HL-60 (cell line): ENCODE measurements around the gene CHD9.

ENCODE experiments used
- DNase-seq, 2 experiments: peaks; one replicate each; pipeline ENCODE4 v3.0.0-alpha.2; 2010 to 2020; ENCODE audit warnings: low read depth in 1 of 2, low spot score in 1 of 2
- H3K27ac ChIP-seq: fragments of 250-450 bp; sonication (Bioruptor Pico); replicated peaks from 2 replicates; pipeline ENCODE4 v1.5.1; 2020; ENCODE audit warnings: mild to moderate bottlenecking, moderate library complexity
- H3K27me3 ChIP-seq: fragments of 250-450 bp; sonication (Bioruptor Pico); 2 replicates; pipeline ENCODE4 v1.5.1; 2021; ENCODE audit warnings: mild to moderate bottlenecking, moderate library complexity; ENCODE audit not compliant: insufficient read depth, poor library complexity, severe bottlenecking
- H3K4me3 ChIP-seq: replicated peaks from 2 replicates; pipeline ENCODE4 v1.5.1; 2011; ENCODE audit warnings: mild to moderate bottlenecking, control low read depth, low read length; ENCODE audit not compliant: insufficient read depth
- GABPA ChIP-seq: IDR thresholded peaks from 2 replicates; pipeline ENCODE4 v1.6.1; 2012; ENCODE audit warnings: low read depth
- POLR2AphosphoS5 ChIP-seq: IDR thresholded peaks from 2 replicates; pipeline ENCODE4 v1.6.1; 2012; ENCODE audit warnings: low read depth
- SPI1 ChIP-seq: IDR thresholded peaks from 2 replicates; pipeline ENCODE4 v1.6.1; 2012; ENCODE audit warnings: low read depth, mild to moderate bottlenecking, borderline replicate concordance
- TF ChIP-seq, protein P1 (sequence below): IDR thresholded peaks from 2 replicates; pipeline ENCODE4 v1.6.1; 2012; ENCODE audit warnings: low read depth; ENCODE audit not compliant: insufficient replicate concordance
- TF ChIP-seq, protein P2 (sequence below): IDR thresholded peaks from one replicate; pipeline ENCODE4 v1.5.1; 2011; ENCODE audit warnings: low read length, control low read depth, inconsistent platforms; ENCODE audit not compliant: insufficient read depth

The CHD9 gene

DNA sequence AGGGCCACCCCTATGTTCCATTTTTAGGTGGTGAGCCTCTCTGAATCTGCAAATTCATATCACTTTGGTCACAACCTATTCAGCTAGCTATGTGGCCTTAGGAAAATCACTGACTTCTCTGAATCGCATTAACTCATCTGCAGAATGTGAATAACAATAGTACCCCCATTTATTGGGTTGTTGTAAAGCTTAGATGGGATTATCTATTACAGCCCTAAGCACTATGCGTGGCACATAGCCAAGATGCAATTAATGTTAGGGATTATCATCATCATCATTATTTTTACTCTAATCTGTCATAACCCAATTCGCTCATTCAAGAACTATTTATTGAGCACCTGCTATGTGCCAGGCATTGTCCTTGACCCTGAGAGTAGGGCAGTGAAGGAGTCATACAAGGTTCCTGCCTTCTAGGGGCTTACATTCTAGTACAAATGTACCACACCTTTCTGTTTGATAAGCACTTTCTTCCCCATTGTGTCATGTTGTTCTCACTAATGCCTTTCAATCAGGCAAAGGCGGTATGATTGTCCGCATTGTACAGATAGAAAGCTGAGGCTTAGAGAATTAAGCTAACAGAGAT is 38.5 kb downstream of the CHD9 start:
- DNase-seq = no peak
- Histone ChIP-seq H3K27ac (peak overlapping the region; percentile 42), H3K27me3 (no peaks in the 10 kb centered on the region), H3K4me3 (no peak overlapping the region)
- TF ChIP-seq SPI1 = no peak
- no peak for TF ChIP-seq POLR2AphosphoS5
- TF ChIP-seq, protein P1, sequence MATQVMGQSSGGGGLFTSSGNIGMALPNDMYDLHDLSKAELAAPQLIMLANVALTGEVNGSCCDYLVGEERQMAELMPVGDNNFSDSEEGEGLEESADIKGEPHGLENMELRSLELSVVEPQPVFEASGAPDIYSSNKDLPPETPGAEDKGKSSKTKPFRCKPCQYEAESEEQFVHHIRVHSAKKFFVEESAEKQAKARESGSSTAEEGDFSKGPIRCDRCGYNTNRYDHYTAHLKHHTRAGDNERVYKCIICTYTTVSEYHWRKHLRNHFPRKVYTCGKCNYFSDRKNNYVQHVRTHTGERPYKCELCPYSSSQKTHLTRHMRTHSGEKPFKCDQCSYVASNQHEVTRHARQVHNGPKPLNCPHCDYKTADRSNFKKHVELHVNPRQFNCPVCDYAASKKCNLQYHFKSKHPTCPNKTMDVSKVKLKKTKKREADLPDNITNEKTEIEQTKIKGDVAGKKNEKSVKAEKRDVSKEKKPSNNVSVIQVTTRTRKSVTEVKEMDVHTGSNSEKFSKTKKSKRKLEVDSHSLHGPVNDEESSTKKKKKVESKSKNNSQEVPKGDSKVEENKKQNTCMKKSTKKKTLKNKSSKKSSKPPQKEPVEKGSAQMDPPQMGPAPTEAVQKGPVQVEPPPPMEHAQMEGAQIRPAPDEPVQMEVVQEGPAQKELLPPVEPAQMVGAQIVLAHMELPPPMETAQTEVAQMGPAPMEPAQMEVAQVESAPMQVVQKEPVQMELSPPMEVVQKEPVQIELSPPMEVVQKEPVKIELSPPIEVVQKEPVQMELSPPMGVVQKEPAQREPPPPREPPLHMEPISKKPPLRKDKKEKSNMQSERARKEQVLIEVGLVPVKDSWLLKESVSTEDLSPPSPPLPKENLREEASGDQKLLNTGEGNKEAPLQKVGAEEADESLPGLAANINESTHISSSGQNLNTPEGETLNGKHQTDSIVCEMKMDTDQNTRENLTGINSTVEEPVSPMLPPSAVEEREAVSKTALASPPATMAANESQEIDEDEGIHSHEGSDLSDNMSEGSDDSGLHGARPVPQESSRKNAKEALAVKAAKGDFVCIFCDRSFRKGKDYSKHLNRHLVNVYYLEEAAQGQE = no peak
- TF ChIP-seq, protein P2, sequence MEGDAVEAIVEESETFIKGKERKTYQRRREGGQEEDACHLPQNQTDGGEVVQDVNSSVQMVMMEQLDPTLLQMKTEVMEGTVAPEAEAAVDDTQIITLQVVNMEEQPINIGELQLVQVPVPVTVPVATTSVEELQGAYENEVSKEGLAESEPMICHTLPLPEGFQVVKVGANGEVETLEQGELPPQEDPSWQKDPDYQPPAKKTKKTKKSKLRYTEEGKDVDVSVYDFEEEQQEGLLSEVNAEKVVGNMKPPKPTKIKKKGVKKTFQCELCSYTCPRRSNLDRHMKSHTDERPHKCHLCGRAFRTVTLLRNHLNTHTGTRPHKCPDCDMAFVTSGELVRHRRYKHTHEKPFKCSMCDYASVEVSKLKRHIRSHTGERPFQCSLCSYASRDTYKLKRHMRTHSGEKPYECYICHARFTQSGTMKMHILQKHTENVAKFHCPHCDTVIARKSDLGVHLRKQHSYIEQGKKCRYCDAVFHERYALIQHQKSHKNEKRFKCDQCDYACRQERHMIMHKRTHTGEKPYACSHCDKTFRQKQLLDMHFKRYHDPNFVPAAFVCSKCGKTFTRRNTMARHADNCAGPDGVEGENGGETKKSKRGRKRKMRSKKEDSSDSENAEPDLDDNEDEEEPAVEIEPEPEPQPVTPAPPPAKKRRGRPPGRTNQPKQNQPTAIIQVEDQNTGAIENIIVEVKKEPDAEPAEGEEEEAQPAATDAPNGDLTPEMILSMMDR = no peak
- TF ChIP-seq GABPA = no peak

DNA sequence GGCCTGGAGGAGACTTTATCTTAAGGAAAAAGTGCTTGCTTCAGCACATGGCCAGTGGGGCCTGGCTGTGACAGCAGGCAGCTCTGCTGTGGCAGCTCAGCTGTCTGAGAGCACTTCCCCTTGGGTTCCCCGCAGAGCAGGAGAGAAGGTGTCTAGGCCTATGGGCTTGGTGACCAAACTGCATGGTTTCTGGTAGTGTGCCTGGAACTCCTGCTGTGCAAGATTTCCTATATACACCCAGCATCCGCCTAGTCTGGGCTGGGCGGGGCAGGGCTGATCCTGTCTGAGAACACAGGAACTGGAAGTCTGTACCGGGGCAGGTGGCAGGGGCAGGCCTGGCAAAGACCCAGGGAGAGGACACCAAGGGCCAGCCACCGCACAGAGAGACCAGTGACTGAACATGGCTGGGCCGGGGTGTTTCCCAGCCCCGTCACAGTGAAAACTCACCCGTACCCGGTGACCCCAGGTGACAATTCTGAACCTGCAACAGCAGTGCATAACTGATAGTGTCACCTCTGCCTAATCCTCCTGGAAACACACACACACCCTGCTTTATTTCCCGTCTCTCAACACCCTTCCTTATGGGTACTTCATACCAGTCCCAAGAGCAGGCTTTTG is 39.3 kb downstream of the CHD9 start:
- H3K27ac ChIP-seq = peak overlapping the region; percentile 49
- H3K27me3 ChIP-seq = no peaks in the 10 kb centered on the region
- H3K4me3 ChIP-seq = no peak overlapping the region
- peak; percentile 49 to 94 for DNase-seq
- TF ChIP-seq GABPA (no peak), SPI1 (peak; percentile 94), POLR2AphosphoS5 (peak; percentile 74)
- TF ChIP-seq, protein P2 = no peak

DNA sequence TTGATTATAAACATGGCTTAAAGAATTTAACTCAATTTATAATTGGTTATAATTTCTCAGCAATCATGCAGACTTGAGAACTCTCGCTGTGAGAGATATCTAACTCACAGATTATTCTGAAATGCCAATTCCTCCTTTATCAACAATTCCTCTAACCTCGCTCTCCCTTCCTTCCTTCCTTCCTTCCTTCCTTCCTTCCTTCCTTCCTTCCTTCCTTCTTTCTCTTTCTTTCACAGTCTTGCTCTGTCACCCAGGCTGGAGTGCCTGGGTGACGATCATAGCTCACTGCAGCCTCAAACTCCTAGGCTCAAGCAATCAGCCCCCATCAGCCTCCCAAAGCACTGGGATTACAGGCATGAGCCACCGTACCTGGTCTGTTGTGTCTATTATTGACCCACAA is 42.4 kb downstream of the CHD9 start:
- H3K27me3 ChIP-seq = no peaks in the 10 kb centered on the region
- TF ChIP-seq, protein P2 = no peak
- no peak for TF ChIP-seq SPI1
- TF ChIP-seq POLR2AphosphoS5 = no peak
- TF ChIP-seq, protein P1 = no peak
- TF ChIP-seq GABPA = no peak
- no peak for DNase-seq
- H3K27ac ChIP-seq = no peak overlapping the region; the same call in 1 of the 2 replicates
- H3K4me3 ChIP-seq = no peak overlapping the region
